Measurements from ENCODE around the gene RUVBL1. TPM values are rescaled to one million over a fixed set of nuclear protein-coding genes. Genes with fewer than 3 reads are reported as not detected.

Gene RUVBL1
- total and polyA plus RNA-seq, 9 donors, result 15.6 to 37.9 (median 25.1) TPM

DNA sequence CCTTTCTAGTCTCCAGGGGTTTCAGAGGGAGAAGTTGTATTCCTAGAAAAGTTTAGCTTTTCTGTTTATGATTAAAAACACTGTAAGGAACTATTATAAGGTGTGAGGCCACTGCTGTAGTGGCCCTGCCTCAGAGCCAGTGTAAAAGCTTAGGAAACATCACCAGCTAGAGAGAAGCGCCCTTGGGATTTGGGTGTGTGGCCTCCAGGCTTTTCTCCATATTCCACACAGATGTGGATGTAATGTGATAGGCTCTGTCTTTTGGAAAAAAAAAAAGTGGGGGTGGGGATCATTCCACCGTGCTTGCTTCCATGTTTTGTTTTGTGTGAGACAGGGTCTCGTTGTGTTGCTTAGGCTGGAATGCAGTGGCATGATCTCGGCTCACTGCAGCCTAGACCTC is 57.5 kb downstream of the RUVBL1 start:
- WGBS, 3 donors, result 67 to 82% (median 70%) methylated on average over 4 of the region's 4 CpGs
- Histone ChIP-seq H3K4me3 (no peak overlapping the region), H3K27ac (no peak overlapping the region), H3K4me1 (ENCODE audit: insufficient read depth) (no peaks in the 10 kb centered on the region), H3K9me3 (no peaks in the 10 kb centered on the region), H3K36me3 (no peaks in the 10 kb centered on the region), H3K27me3 (no peaks in the 10 kb centered on the region)
- intact Hi-C loops (cut with DNase I), result no loop called here
- TF ChIP-seq EP300 (IDR thresholded peaks at IDR 0.05), result no peak
- TF ChIP-seq, protein P1, sequence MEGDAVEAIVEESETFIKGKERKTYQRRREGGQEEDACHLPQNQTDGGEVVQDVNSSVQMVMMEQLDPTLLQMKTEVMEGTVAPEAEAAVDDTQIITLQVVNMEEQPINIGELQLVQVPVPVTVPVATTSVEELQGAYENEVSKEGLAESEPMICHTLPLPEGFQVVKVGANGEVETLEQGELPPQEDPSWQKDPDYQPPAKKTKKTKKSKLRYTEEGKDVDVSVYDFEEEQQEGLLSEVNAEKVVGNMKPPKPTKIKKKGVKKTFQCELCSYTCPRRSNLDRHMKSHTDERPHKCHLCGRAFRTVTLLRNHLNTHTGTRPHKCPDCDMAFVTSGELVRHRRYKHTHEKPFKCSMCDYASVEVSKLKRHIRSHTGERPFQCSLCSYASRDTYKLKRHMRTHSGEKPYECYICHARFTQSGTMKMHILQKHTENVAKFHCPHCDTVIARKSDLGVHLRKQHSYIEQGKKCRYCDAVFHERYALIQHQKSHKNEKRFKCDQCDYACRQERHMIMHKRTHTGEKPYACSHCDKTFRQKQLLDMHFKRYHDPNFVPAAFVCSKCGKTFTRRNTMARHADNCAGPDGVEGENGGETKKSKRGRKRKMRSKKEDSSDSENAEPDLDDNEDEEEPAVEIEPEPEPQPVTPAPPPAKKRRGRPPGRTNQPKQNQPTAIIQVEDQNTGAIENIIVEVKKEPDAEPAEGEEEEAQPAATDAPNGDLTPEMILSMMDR (IDR thresholded peaks at IDR 0.05), result no peak
- no peak for TF ChIP-seq POLR2A (IDR thresholded peaks at IDR 0.05)
- no peak for DNase-seq

GRCh38 chr3:128064962-128065361 is 58.6 kb downstream of the RUVBL1 start:
- TF ChIP-seq EP300 (IDR thresholded peaks at IDR 0.05), result no peak
- TF ChIP-seq POLR2A (IDR thresholded peaks at IDR 0.05), result no peak
- TF ChIP-seq, protein P1 (IDR thresholded peaks at IDR 0.05), result no peak
- no peaks in the 10 kb centered on the region for H3K27me3 ChIP-seq
- H3K36me3 ChIP-seq, result no peaks in the 10 kb centered on the region
- H3K9me3 ChIP-seq, result no peaks in the 10 kb centered on the region
- no peak overlapping the region for H3K27ac ChIP-seq
- intact Hi-C loops (cut with DNase I), result no loop called here
- WGBS, 3 donors, result 82 to 89% (median 85%) methylated on average over 6 of the region's 6 CpGs
- H3K4me3 ChIP-seq, result no peak overlapping the region
- no peaks in the 10 kb centered on the region for H3K4me1 ChIP-seq (ENCODE audit: insufficient read depth)
- DNase-seq, result no peak

- no peak overlapping the region for H3K27ac ChIP-seq
These were observed 59.7 kb downstream of the RUVBL1 start for GRCh38 chr3:128063865-128064264.

GRCh38 chr3:128062033-128062745 is 61.4 kb downstream of the RUVBL1 start:
- intact Hi-C loops (cut with DNase I), result no loop called here
- 63 to 64% (median 63%) methylated on average over 8 of the region's 8 CpGs for WGBS, 3 donors
- H3K4me3 ChIP-seq, result no peak overlapping the region
- no peaks in the 10 kb centered on the region for H3K36me3 ChIP-seq
- H3K27ac ChIP-seq, result no peak overlapping the region
- no peaks in the 10 kb centered on the region for H3K9me3 ChIP-seq
- no peaks in the 10 kb centered on the region for H3K4me1 ChIP-seq (ENCODE audit: insufficient read depth)
- DNase-seq, result no peak
- TF ChIP-seq, protein P1 (IDR thresholded peaks at IDR 0.05), result no peak
- TF ChIP-seq EP300 (IDR thresholded peaks at IDR 0.05), result no peak
- TF ChIP-seq POLR2A (IDR thresholded peaks at IDR 0.05), result no peak
- H3K27me3 ChIP-seq, result no peaks in the 10 kb centered on the region

More at GRCh38 chr3:128063865-128064264, 59.7 kb downstream of the RUVBL1 start:
- WGBS, 3 donors, result 92 to 96% (median 93%) methylated on average over 2 of the region's 2 CpGs
- H3K36me3 ChIP-seq, result no peaks in the 10 kb centered on the region
- TF ChIP-seq POLR2A (IDR thresholded peaks at IDR 0.05) (no peak), EP300 (IDR thresholded peaks at IDR 0.05) (no peak)
- TF ChIP-seq, protein P1 (IDR thresholded peaks at IDR 0.05), result no peak
- no peaks in the 10 kb centered on the region for H3K9me3 ChIP-seq
- no peaks in the 10 kb centered on the region for H3K4me1 ChIP-seq (ENCODE audit: insufficient read depth)
- H3K4me3 ChIP-seq, result no peak overlapping the region
- intact Hi-C loops (cut with DNase I), result no loop called here
- no peaks in the 10 kb centered on the region for H3K27me3 ChIP-seq
- DNase-seq, result no peak

All from ovary (tissue), 9 donors.